ENCODE data around the gene AQP3.

DNA sequence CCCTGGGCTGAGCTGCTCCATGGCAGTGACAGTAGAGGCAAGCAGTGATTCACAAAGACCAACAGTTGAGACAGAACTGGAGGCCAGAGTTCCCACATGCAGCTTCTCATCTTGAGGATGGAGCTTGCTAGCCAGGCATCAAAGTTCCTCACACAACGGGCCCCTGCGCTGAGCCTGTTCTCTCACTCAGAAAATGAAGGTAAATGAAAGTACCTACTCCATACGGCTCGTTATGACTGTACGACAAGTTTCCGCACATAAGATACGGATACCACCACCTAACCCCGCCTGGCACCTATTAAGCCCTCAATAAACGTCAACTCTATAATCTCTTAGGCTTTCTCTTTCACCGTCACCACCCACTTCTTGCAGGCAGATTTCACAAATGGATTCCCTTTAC lies 13.5 kb upstream of the AQP3 start:
- TF ChIP-seq, protein P1, sequence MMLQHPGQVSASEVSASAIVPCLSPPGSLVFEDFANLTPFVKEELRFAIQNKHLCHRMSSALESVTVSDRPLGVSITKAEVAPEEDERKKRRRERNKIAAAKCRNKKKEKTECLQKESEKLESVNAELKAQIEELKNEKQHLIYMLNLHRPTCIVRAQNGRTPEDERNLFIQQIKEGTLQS (IDR thresholded peaks at IDR 0.05; ENCODE audit: insufficient read depth, low read depth, low read length): no peak
- no peak for TF ChIP-seq JUN (IDR thresholded peaks at IDR 0.05; ENCODE audit: low read depth, low read length)
- TF ChIP-seq GTF2F1 (IDR thresholded peaks at IDR 0.05; ENCODE audit: borderline replicate concordance, low read depth, low read length): no peak
- TF ChIP-seq, protein P2, sequence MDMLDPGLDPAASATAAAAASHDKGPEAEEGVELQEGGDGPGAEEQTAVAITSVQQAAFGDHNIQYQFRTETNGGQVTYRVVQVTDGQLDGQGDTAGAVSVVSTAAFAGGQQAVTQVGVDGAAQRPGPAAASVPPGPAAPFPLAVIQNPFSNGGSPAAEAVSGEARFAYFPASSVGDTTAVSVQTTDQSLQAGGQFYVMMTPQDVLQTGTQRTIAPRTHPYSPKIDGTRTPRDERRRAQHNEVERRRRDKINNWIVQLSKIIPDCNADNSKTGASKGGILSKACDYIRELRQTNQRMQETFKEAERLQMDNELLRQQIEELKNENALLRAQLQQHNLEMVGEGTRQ (IDR thresholded peaks at IDR 0.05; ENCODE audit: low read length): no peak
- no peak for TF ChIP-seq POLR2A (IDR thresholded peaks at IDR 0.05; ENCODE audit: control extremely low read depth in 1 of 2, low read depth in 2 of 2, low read length in 2 of 2)
- no peak for TF ChIP-seq NRF1 (IDR thresholded peaks at IDR 0.05; ENCODE audit: low read depth, low read length)
- no peak for TF ChIP-seq SUZ12 (IDR thresholded peaks at IDR 0.05; ENCODE audit: low read length)
- TF ChIP-seq, protein P3, sequence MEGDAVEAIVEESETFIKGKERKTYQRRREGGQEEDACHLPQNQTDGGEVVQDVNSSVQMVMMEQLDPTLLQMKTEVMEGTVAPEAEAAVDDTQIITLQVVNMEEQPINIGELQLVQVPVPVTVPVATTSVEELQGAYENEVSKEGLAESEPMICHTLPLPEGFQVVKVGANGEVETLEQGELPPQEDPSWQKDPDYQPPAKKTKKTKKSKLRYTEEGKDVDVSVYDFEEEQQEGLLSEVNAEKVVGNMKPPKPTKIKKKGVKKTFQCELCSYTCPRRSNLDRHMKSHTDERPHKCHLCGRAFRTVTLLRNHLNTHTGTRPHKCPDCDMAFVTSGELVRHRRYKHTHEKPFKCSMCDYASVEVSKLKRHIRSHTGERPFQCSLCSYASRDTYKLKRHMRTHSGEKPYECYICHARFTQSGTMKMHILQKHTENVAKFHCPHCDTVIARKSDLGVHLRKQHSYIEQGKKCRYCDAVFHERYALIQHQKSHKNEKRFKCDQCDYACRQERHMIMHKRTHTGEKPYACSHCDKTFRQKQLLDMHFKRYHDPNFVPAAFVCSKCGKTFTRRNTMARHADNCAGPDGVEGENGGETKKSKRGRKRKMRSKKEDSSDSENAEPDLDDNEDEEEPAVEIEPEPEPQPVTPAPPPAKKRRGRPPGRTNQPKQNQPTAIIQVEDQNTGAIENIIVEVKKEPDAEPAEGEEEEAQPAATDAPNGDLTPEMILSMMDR (IDR thresholded peaks at IDR 0.05; ENCODE audit: control extremely low read depth in 1 of 3, insufficient read depth in 1 of 3, low read depth in 1 of 3, low read length in 3 of 3): no peak
